Thoracic aorta endothelial cell (primary cell): ENCODE data around the gene UTP14C. TPM values are rescaled to one million over a fixed set of nuclear protein-coding genes. Genes with fewer than 3 reads are reported as not detected.

ENCODE experiments used
- total RNA-seq: library from RNA; depleted of rRNA; stranded (reverse); fragments of >200 nt; gene quantifications from 2 replicates; pipeline ENCODE4 v1.2.3, GENCODE V29; 2012

The UTP14C gene, protein sequence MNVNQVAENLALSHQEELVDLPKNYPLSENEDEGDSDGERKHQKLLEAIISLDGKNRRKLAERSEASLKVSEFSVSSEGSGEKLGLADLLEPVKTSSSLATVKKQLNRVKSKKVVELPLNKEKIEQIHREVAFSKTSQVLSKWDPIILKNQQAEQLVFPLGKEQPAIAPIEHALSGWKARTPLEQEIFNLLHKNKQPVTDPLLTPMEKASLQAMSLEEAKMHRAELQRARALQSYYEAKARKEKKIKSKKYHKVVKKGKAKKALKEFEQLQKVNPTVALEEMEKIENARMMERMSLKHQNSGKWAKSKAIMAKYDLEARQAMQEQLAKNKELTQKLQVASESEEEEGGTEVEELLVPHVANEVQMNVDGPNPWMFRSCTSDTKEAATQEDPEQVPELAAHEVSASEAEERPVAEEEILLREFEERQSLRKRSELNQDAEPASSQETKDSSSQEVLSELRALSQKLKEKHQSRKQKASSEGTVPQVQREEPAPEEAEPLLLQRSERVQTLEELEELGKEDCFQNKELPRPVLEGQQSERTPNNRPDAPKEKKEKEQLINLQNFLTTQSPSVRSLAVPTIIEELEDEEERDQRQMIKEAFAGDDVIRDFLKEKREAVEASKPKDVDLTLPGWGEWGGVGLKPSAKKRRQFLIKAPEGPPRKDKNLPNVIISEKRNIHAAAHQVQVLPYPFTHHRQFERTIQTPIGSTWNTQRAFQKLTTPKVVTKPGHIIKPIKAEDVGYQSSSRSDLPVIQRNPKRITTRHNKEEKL
- 15.2 and 16.3 TPM in 2 replicates for total RNA-seq

DNA sequence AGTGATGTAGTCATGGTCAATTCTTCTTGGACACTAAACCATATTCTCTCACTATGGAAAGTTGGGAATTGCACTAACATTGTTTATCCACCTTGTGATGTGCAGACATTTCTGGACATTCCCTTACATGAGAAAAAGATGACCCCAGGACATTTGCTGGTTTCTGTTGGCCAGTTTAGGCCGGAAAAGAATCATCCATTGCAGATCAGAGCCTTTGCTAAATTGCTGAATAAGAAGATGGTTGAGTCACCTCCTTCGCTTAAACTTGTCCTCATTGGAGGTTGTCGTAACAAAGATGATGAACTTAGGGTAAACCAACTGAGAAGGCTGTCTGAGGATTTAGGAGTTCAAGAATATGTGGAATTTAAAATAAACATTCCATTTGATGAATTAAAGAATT, at the start of gene UTP14C:
TSS of gene UTP14C (plus strand) at position 211 of the 400 bp plus-strand sequence. CDS start 4,114 bp downstream, outside the sequence.

DNA sequence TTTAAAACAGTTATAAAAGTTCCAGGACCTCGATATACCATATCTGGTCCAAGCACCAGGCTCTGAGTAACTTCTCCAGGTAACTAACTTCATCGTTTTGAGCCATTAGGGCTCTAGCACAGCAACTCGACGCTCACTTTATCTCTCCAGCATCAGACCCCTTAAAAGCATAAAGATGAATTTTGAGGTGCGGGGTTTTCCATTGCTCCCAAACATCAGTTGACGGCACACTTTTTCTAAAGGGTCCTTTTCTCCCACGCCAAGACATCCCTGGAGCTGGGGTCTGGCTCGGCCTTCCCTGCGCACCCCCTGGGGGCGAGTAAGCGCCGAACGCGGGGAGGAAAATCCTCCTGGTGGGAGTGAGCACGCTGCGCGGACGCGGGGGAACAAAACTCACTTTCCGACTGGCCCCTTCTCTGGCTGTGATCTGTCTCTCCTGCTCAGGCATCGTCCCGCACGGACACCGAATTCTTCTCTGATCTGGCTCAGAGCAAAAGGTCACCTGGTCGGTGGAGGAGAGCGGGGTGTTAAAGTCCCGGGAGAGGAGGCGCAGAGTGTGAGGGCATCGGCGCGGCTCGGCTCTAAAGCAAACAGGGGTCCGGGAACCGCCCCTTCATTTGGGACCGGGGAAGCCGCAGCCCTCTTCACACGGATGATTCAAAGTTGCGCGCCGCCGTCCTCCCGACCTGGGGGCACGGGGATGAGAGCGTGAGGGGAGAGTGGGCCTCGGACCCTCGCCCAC, 13.4 kb upstream of the UTP14C start, which contains the start of gene ATP7B:
TSS of gene ATP7B (minus strand) at position 561 of the 742 bp plus-strand sequence. CDS start at position 448, 113 bp downstream.

DNA sequence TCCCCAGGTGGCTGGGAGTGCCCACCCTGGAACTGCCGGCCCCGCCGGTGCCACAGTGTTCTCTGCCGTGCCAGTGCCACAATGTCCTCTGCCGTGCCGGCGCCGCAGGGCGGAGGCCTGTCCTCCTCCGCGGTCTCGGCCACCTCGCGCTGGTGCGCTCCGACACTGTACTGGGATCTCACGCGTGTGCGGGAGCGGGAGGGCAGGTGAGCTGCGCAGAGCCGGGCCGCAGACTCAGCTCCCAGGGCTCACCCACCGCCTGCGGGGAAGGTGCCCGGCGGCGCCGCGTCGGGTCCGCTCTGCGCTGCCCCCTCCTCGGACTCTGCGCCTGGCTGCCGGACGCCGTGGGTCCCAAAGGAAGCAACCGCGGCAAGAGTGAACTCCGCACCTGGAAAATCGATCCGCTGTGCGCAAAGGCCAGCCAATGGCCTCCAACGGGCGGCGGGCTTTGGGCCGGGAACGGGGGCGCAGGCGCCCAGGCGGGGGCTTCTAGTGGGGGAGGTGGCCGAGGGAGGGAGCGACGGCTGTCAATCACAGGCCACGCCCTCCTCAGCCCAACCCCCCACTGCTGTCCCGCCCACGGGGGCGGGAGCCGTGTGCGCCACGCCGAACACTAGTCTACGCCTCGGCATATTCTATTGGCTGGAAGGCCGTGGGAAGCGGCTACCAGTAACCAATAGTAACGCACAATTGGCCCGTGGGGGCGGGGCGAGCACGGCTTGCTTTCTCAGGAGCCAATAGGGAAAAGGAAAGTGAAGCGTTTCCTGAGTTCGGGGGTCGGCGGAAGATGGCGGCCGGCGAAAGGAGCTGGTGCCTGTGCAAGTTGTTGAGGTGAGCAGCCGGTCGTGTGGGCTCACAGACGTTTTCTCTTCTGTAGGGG, 12.6 kb upstream of the UTP14C start, which contains the start of gene ALG11:
TSS of gene ALG11 (plus strand) at position 767 of the 880 bp plus-strand sequence. CDS start at position 788, 21 bp downstream.

Other genes with a start within 250 kb of the UTP14C start
- 3.1 and 3.6 TPM in 2 replicates for gene DHRS12, start 220.5 kb upstream of the UTP14C start, total RNA-seq
- not detected in 2 replicates for gene TMEM272, start 179.5 kb upstream of the UTP14C start, total RNA-seq
- gene CCDC70, start 162.7 kb upstream of the UTP14C start, total RNA-seq, result not detected in 2 replicates
- 4.8 and 5.6 TPM in 2 replicates for gene ATP7B, start 13.2 kb upstream of the UTP14C start, total RNA-seq
- gene ALG11, start 12.3 kb upstream of the UTP14C start, total RNA-seq, result 25.4 and 30.9 TPM in 2 replicates
- under 0.01 and 0.07 TPM in 2 replicates for gene NEK5, start 104.4 kb downstream of the UTP14C start, total RNA-seq
- gene NEK3, start 134.9 kb downstream of the UTP14C start, total RNA-seq, result 13.8 and 13.9 TPM in 2 replicates